Testis (tissue), 2 donors: ENCODE measurements around the gene PPM1H.

Experiments used
- POLR2A ChIP-seq: fragments of 450-650 bp; IDR thresholded peaks from one replicate; pipeline ENCODE4 v1.6.1; 2017; ENCODE audit warnings: antibody characterized with exemption, mild to moderate bottlenecking, moderate library complexity
- TF ChIP-seq, protein P1 (sequence below), 3 experiments: fragments of 450-650 bp in 2 of 3; fragments of 200-600 bp in 1 of 3; sonication (generic) in 1 of 3; IDR thresholded peaks; one replicate each; pipeline ENCODE4 v1.5.1; 2016 to 2019; ENCODE audit warnings: antibody characterized with exemption in 3 of 3, mild to moderate bottlenecking in 2 of 3, moderate library complexity in 1 of 3

DNA sequence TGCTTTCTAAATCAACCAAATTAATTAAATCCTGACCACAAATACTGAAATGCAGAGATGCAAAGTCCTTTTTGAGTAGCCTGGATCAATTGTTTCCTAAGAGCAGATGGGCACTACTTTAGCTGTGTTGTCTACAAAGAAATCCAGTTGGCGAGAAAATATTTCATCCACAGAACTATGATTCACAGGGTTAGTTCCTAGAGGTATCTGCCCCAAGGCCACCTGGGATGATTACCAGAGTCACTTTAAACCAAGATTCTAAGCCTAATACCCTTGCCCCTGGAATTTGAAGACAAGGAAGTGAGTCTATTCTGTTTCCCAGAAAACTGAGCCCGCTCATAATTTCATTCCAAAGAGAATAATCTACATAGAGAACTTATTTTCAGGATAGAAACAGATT lies 198.4 kb downstream of the PPM1H start:
- TF ChIP-seq, protein P1, sequence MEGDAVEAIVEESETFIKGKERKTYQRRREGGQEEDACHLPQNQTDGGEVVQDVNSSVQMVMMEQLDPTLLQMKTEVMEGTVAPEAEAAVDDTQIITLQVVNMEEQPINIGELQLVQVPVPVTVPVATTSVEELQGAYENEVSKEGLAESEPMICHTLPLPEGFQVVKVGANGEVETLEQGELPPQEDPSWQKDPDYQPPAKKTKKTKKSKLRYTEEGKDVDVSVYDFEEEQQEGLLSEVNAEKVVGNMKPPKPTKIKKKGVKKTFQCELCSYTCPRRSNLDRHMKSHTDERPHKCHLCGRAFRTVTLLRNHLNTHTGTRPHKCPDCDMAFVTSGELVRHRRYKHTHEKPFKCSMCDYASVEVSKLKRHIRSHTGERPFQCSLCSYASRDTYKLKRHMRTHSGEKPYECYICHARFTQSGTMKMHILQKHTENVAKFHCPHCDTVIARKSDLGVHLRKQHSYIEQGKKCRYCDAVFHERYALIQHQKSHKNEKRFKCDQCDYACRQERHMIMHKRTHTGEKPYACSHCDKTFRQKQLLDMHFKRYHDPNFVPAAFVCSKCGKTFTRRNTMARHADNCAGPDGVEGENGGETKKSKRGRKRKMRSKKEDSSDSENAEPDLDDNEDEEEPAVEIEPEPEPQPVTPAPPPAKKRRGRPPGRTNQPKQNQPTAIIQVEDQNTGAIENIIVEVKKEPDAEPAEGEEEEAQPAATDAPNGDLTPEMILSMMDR (IDR thresholded peaks at IDR 0.05) = no peak
- TF ChIP-seq POLR2A = no peak
